Middle frontal gyrus (tissue), 1 donor: Measurements from ENCODE around the gene PTGDS.

Experiments
- DNase-seq: peaks from one replicate; pipeline ENCODE4 v3.0.0-alpha.2; 2015; ENCODE audit warnings: low spot score; ENCODE audit errors: extremely low spot score

PTGDS gene

GRCh38 chr9:136977223-136977622 lies at the start of gene PTGDS:
PTGDS (plus strand) TSS chr9:136977504; CDS start chr9:136977579, 75 bp downstream.
- peak; percentile 86 for DNase-seq

GRCh38 chr9:136928591-136928990 lies 48.7 kb upstream of the PTGDS start:
- DNase-seq: no peak

GRCh38 chr9:136930014-136930413 lies 47.3 kb upstream of the PTGDS start:
- no peak for DNase-seq

GRCh38 chr9:136931611-136932130 lies 45.6 kb upstream of the PTGDS start:
- no peak for DNase-seq

GRCh38 chr9:136934277-136934676 lies 43.0 kb upstream of the PTGDS start:
- DNase-seq: no peak

GRCh38 chr9:136935651-136936050 lies 41.7 kb upstream of the PTGDS start:
- no peak for DNase-seq

- no peak for DNase-seq
These were observed 40.6 kb upstream of the PTGDS start for GRCh38 chr9:136936645-136937170.

GRCh38 chr9:136937186-136938001 lies 39.9 kb upstream of the PTGDS start:
- no peak for DNase-seq

- no peak for DNase-seq
These were observed 37.8 kb upstream of the PTGDS start for GRCh38 chr9:136939431-136939995.

GRCh38 chr9:136939996-136940525 lies 37.2 kb upstream of the PTGDS start:
- DNase-seq: no peak

- DNase-seq: no peak
These were observed 36.6 kb upstream of the PTGDS start for GRCh38 chr9:136940526-136941230.

- no peak for DNase-seq
These were observed 35.8 kb upstream of the PTGDS start for GRCh38 chr9:136941231-136942111.

GRCh38 chr9:136942112-136942880 lies 35.0 kb upstream of the PTGDS start:
- no peak for DNase-seq

- no peak for DNase-seq
These were observed 34.4 kb upstream of the PTGDS start for GRCh38 chr9:136942881-136943230.

- no peak for DNase-seq
These were observed 33.8 kb upstream of the PTGDS start for GRCh38 chr9:136943291-136944211.

- DNase-seq: no peak
These were observed 33.1 kb upstream of the PTGDS start for GRCh38 chr9:136944212-136944518.

GRCh38 chr9:136944519-136945332 lies 32.6 kb upstream of the PTGDS start, which contains the start of the genes C8G and FBXW5:
C8G (plus strand) TSS chr9:136945243; CDS start chr9:136945321, 78 bp downstream.
FBXW5 (minus strand) TSS chr9:136944738; CDS start chr9:136944083, 655 bp downstream.
- DNase-seq: peak; percentile 92
